ENCODE measurements around the gene LYVE1.

The LYVE1 gene

GRCh38 chr11:10541561-10541930, 26.9 kb downstream of the LYVE1 start:
- Mint-ChIP-seq H3K4me1 (peaks cover 23% of the 10 kb centered on the region), H3K36me3 (ENCODE audit: low read depth) (no peaks in the 10 kb centered on the region), H3K27ac (peak overlapping the region; percentile 83), H3K27me3 (ENCODE audit: low read depth, poor library complexity) (peaks cover 17% of the 10 kb centered on the region), H3K4me3 (peak overlapping the region; percentile 89), H3K9me3 (peaks cover 8% of the 10 kb centered on the region)
- no peak for DNase-seq
- no peak for TF ChIP-seq CTCF (IDR thresholded peaks at IDR 0.05)

- Mint-ChIP-seq H3K9me3 (peaks cover 8% of the 10 kb centered on the region), H3K36me3 (ENCODE audit: low read depth) (no peaks in the 10 kb centered on the region), H3K27me3 (ENCODE audit: low read depth, poor library complexity) (peaks cover 17% of the 10 kb centered on the region), H3K4me1 (peaks cover 23% of the 10 kb centered on the region), H3K27ac (peak within 1 kb of the TSS; percentile 83), H3K4me3 (peak within 1 kb of the TSS; percentile 89)
- peak; percentile 100 for DNase-seq
- peak; percentile 76 for TF ChIP-seq CTCF (IDR thresholded peaks at IDR 0.05)
These were observed 27.4 kb downstream of the LYVE1 start, which contains the start of gene RNF141 for GRCh38 chr11:10540915-10541560. Gene RNF141, minus strand, starts transcription at chr11:10541187. Its CDS starts 7,029 bp downstream, at chr11:10534158.

DNA sequence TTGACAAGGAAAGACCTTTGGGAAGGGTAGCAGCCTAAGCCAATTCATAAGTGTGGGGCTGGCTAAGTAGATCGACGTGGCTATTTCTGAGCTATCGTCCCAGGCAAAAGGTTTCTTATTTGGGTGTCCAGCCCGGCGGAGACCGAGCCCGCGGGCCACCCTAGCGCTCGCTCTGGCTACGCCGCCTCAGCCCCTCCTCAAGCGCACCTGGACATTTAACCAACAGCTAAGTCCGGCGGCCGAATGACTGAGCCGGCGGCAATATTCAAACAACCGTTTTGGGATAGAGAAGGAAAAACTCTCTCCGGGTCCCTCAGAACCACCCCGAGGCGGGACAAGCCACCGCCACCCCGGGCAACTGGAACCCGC, 27.9 kb downstream of the LYVE1 start:
- Mint-ChIP-seq H3K9me3 (peaks cover 8% of the 10 kb centered on the region), H3K4me1 (peaks cover 23% of the 10 kb centered on the region), H3K36me3 (ENCODE audit: low read depth) (no peaks in the 10 kb centered on the region), H3K27me3 (ENCODE audit: low read depth, poor library complexity) (peaks cover 17% of the 10 kb centered on the region), H3K27ac (no peak overlapping the region), H3K4me3 (peak overlapping the region; percentile 89)
- DNase-seq: no peak
- TF ChIP-seq CTCF (IDR thresholded peaks at IDR 0.05): no peak

GRCh38 chr11:10539339-10539738, 29.1 kb downstream of the LYVE1 start:
- no peak for DNase-seq
- Mint-ChIP-seq H3K9me3 (peaks cover 8% of the 10 kb centered on the region), H3K27me3 (ENCODE audit: low read depth, poor library complexity) (peaks cover 10% of the 10 kb centered on the region), H3K36me3 (ENCODE audit: low read depth) (no peaks in the 10 kb centered on the region), H3K4me1 (peaks cover 22% of the 10 kb centered on the region), H3K27ac (no peak overlapping the region), H3K4me3 (peak overlapping the region; percentile 89)
- TF ChIP-seq CTCF (IDR thresholded peaks at IDR 0.05): no peak

GRCh38 chr11:10538924-10539323, 29.5 kb downstream of the LYVE1 start:
- TF ChIP-seq CTCF (IDR thresholded peaks at IDR 0.05): no peak
- Mint-ChIP-seq H3K27me3 (ENCODE audit: low read depth, poor library complexity) (peaks cover 7% of the 10 kb centered on the region), H3K27ac (no peak overlapping the region), H3K4me3 (no peak overlapping the region), H3K9me3 (peaks cover 4% of the 10 kb centered on the region), H3K4me1 (peaks cover 19% of the 10 kb centered on the region), H3K36me3 (ENCODE audit: low read depth) (peaks cover under 1% of the 10 kb centered on the region)
- no peak for DNase-seq

DNA sequence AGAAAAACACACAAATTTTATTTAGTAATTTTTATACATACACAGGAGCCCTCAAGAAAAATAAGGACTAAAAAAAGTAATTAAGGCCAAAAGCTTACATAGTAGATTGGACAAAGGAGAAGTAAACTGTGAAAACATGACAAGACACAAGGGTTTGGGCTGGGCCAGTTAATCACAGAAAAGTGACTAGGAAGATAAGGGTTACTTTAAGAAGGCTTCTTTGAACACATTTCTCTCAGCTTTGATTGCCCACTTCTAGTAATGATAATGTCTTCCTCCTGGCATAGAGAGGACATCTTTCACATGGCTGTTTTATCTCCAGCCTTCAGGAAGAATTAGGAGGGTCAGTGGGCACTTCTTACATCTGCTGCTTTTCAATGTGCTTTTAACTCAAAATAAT, 30.9 kb downstream of the LYVE1 start:
- Mint-ChIP-seq H3K27ac (no peak overlapping the region), H3K9me3 (no peaks in the 10 kb centered on the region), H3K36me3 (ENCODE audit: low read depth) (peaks cover 7% of the 10 kb centered on the region), H3K4me1 (peaks cover 19% of the 10 kb centered on the region), H3K4me3 (no peak overlapping the region), H3K27me3 (ENCODE audit: low read depth, poor library complexity) (peaks cover 7% of the 10 kb centered on the region)
- no peak for DNase-seq
- no peak for TF ChIP-seq CTCF (IDR thresholded peaks at IDR 0.05)
